Glutamatergic neuron (in vitro differentiated cells): ENCODE measurements around the gene PCSK4. TPM values are rescaled to one million over a fixed set of nuclear protein-coding genes. Genes with fewer than 3 reads are reported as not detected.
"Not testable (repeated sequence)": the region's sequence is repeated elsewhere in the genome, so short reads cannot be mapped to it uniquely, and the experiment has no call there.

Experiments used
- DNase-seq: peaks from one replicate; pipeline ENCODE4 v3.0.0; 2022
- H3K27ac Mint-ChIP-seq: one replicate; pipeline ENCODE4 v1.8.0; 2020; ENCODE audit warnings: mild to moderate bottlenecking, mixed read lengths, inconsistent platforms; ENCODE audit not compliant: unreplicated experiment
- H3K27me3 Mint-ChIP-seq: one replicate; pipeline ENCODE4 v1.8.0; 2020; ENCODE audit warnings: mild to moderate bottlenecking, moderate library complexity, mixed read lengths, inconsistent platforms; ENCODE audit not compliant: unreplicated experiment
- H3K36me3 Mint-ChIP-seq: one replicate; pipeline ENCODE4 v1.8.0; 2020; ENCODE audit warnings: mild to moderate bottlenecking, mixed read lengths, inconsistent platforms; ENCODE audit not compliant: unreplicated experiment
- H3K4me1 Mint-ChIP-seq: one replicate; pipeline ENCODE4 v1.8.0; 2020; ENCODE audit warnings: mild to moderate bottlenecking, low read depth, mixed read lengths, inconsistent platforms; ENCODE audit not compliant: unreplicated experiment
- H3K4me3 Mint-ChIP-seq: one replicate; pipeline ENCODE4 v1.8.0; 2020; ENCODE audit warnings: mild to moderate bottlenecking, mixed read lengths, inconsistent platforms; ENCODE audit not compliant: unreplicated experiment
- H3K9me3 Mint-ChIP-seq: one replicate; pipeline ENCODE4 v1.8.0; 2020; ENCODE audit warnings: mild to moderate bottlenecking, moderate library complexity, mixed read lengths, inconsistent platforms; ENCODE audit not compliant: unreplicated experiment
- total RNA-seq: library from RNA; stranded (reverse); fragmentation: NEBNext Ultra II Directional; extraction: Animal tissue kit (Norgen Biotek cat#: 25700); gene quantifications from one replicate; pipeline ENCODE4 v1.2.1, GENCODE V29; 2021; ENCODE audit not compliant: unreplicated experiment
- TF ChIP-seq, protein P1 (sequence below): fragments of 200-600 bp; sonication (generic); IDR thresholded peaks from one replicate; pipeline ENCODE4 v1.5.0; 2021; ENCODE audit not compliant: partially characterized antibody, unreplicated experiment

The PCSK4 gene
- total RNA-seq, 1 donor from 2014 or later, result 21.2 TPM

DNA sequence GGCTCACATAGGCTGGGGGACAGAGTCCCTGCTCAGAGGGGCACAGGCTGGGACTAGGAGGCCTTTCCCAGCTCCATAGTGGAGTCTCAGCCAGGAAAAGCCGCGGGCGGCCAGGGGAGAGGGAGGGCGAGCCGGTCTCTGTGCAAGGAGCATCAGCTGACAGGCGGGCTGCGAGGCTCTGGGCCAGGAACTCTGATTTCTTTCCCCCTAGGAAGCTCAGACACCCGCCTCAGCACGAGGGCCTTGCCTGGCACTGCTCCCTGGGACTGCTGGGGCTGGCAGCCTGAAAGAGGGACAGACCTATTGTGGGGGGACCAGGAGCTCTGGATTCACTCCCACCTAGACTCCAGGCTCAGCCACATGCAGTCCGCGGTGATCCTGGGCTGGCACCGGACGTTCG, 31.5 kb upstream of the PCSK4 start:
- peaks cover 15% of the 10 kb centered on the region for H3K9me3 Mint-ChIP-seq
- peaks cover 7% of the 10 kb centered on the region for H3K36me3 Mint-ChIP-seq

DNA sequence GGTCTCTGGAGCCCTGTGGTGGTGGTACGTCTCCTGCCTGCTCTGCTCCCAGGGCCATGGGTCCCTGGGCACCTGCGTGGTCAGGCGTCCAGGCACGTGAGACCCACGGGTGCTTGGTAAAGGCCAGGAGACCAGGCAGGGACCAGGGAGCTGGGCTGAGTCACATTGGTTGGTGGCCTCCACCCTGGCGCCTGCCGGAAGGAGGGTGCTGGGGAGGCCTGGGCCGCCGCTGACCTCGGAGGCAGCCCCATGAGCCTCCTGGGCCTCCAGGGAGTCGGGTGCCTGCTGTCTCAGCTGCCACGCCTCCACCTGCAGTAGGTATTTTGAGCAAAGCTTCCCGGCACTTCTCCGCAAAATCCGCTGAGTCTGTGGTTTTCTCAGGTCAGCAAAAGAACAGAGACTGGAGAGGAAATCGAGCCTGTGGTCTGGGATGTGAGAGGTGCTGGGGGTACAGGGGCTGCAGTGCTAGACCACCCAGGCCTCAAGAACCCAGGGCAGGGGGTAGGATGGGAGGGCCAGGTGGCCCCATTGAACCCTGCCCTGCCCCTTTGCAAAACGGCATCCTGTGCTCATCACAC, 30.1 kb upstream of the PCSK4 start:
- no peak overlapping the region for H3K27ac Mint-ChIP-seq
- peaks cover 13% of the 10 kb centered on the region for H3K9me3 Mint-ChIP-seq
- peaks cover 3% of the 10 kb centered on the region for H3K4me1 Mint-ChIP-seq
- DNase-seq, result no peak
- peaks cover 18% of the 10 kb centered on the region for H3K27me3 Mint-ChIP-seq
- no peak overlapping the region for H3K4me3 Mint-ChIP-seq
- peaks cover 7% of the 10 kb centered on the region for H3K36me3 Mint-ChIP-seq
- TF ChIP-seq, protein P1, sequence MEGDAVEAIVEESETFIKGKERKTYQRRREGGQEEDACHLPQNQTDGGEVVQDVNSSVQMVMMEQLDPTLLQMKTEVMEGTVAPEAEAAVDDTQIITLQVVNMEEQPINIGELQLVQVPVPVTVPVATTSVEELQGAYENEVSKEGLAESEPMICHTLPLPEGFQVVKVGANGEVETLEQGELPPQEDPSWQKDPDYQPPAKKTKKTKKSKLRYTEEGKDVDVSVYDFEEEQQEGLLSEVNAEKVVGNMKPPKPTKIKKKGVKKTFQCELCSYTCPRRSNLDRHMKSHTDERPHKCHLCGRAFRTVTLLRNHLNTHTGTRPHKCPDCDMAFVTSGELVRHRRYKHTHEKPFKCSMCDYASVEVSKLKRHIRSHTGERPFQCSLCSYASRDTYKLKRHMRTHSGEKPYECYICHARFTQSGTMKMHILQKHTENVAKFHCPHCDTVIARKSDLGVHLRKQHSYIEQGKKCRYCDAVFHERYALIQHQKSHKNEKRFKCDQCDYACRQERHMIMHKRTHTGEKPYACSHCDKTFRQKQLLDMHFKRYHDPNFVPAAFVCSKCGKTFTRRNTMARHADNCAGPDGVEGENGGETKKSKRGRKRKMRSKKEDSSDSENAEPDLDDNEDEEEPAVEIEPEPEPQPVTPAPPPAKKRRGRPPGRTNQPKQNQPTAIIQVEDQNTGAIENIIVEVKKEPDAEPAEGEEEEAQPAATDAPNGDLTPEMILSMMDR, result no peak

More for the DNA sequence above, 31.5 kb upstream of the PCSK4 start:
- peaks cover 3% of the 10 kb centered on the region for H3K4me1 Mint-ChIP-seq
- H3K27ac Mint-ChIP-seq, result no peak overlapping the region
- TF ChIP-seq, protein P1, result no peak
- H3K27me3 Mint-ChIP-seq, result peaks cover 21% of the 10 kb centered on the region
- no peak overlapping the region for H3K4me3 Mint-ChIP-seq
- DNase-seq, result no peak

DNA sequence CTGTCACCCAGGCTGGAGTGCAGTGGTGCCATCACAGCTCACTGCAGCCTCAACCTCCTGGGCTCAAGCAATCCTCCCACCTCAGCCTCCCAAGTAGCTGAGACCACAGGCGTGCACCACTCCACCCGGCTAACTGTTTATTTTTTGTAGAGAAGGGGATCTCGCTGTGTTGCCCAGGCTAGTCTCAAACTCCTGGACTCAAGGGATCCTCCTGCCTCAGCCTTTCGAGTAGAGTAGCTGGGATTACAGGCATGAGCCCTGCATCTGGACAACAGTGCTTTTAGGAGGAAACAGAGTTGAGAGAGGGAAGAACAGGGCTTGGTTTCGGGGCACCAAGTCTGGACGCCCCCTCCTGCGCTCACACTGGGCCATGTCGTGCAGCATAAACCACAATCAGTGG, 29.7 kb upstream of the PCSK4 start:
- H3K27ac Mint-ChIP-seq, H3K36me3 Mint-ChIP-seq, DNase-seq, H3K4me1 Mint-ChIP-seq, H3K4me3 Mint-ChIP-seq: not testable (repeated sequence)
- H3K27me3 Mint-ChIP-seq, result peaks cover 14% of the 10 kb centered on the region
- H3K9me3 Mint-ChIP-seq, result peaks cover 10% of the 10 kb centered on the region

DNA sequence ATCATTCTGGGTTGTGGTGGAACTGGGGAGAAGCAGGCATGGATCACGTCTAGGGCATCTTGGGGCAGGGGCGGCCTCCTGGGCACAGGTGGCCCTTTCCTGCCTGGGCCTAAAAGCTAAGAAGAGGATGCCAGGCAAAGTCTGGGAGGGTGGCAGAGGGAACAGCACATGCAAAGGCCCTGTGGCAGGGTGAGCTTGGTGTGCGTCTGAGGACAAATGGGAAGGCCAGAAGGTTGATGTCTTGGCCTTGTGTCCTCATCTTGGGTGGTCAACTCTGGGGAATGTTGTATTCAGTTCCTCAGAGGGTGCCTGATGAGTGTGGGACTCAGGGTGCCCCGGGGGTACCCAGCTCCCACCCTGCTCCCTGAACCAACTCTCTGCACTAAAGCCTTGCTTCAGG, 28.3 kb upstream of the PCSK4 start:
- TF ChIP-seq, protein P1, result no peak
- DNase-seq, result no peak
- H3K4me1 Mint-ChIP-seq, result no peaks in the 10 kb centered on the region
- peaks cover 10% of the 10 kb centered on the region for H3K27me3 Mint-ChIP-seq
- H3K36me3 Mint-ChIP-seq, result no peaks in the 10 kb centered on the region
- H3K4me3 Mint-ChIP-seq, result no peak overlapping the region
- H3K9me3 Mint-ChIP-seq, result peaks cover 8% of the 10 kb centered on the region
- H3K27ac Mint-ChIP-seq, result no peak overlapping the region

DNA sequence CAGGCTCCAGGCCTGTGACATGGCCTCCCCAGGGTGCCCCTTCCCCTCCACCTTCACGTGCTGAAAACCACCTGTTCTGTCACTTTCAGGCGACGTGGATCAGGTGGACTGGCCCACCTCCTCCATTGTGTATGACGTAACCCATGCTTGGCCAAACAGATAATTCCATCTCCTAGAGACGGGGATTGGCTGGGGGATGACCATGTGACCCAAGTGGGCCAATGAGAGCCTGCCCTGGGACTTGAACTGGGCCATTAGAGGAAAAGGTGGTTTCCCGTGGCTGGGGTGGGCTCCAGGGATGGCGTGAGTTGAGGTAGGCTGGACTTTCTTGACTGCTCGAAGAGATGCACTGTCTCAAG, 26.2 kb upstream of the PCSK4 start:
- Mint-ChIP-seq H3K4me1 (no peaks in the 10 kb centered on the region), H3K9me3 (peaks cover 8% of the 10 kb centered on the region), H3K4me3 (no peak overlapping the region), H3K27me3 (peaks cover 10% of the 10 kb centered on the region), H3K36me3 (no peaks in the 10 kb centered on the region), H3K27ac (no peak overlapping the region)
- TF ChIP-seq, protein P1, result no peak
- no peak for DNase-seq
